HEK293 (cell line): ENCODE results near the gene ACADVL.

ENCODE experiments used
- EGR2 ChIP-seq: fragments of 450-650 bp; formaldehyde crosslinking; IDR thresholded peaks from 2 replicates; pipeline ENCODE4 v1.5.1; 2016; ENCODE audit warnings: low read depth, missing biosample characterization, missing genetic modification characterization
- GLI2 ChIP-seq: fragments of 450-650 bp; formaldehyde crosslinking; IDR thresholded peaks from 2 replicates; pipeline ENCODE4; 2017; ENCODE audit warnings: missing biosample characterization, missing genetic modification characterization, low read depth, borderline replicate concordance
- GLI4 ChIP-seq: fragments of 450-650 bp; formaldehyde crosslinking; IDR thresholded peaks from 2 replicates; pipeline ENCODE4 v1.5.1; 2016; ENCODE audit warnings: missing biosample characterization, missing genetic modification characterization
- SP3 ChIP-seq: fragments of 450-650 bp; formaldehyde crosslinking; IDR thresholded peaks from 2 replicates; pipeline ENCODE4 v1.5.1; 2016; ENCODE audit warnings: missing biosample characterization, missing genetic modification characterization
- ZBTB26 ChIP-seq: fragments of 450-650 bp; formaldehyde crosslinking; optimal IDR thresholded peaks from 2 replicates; pipeline ENCODE3; 2016; ENCODE audit warnings: missing biosample characterization, mild to moderate bottlenecking, missing genetic modification characterization
- ZBTB44 ChIP-seq: fragments of 450-650 bp; IDR thresholded peaks from 2 replicates; pipeline ENCODE4 v1.5.1; 2018; ENCODE audit warnings: missing biosample characterization, mild to moderate bottlenecking, missing genetic modification characterization
- ZBTB49 ChIP-seq: fragments of 450-650 bp; formaldehyde crosslinking; IDR thresholded peaks from 2 replicates; pipeline ENCODE4 v1.5.1; 2016; ENCODE audit warnings: missing biosample characterization, missing genetic modification characterization, low read depth
- ZFP41 ChIP-seq: fragments of 450-650 bp; formaldehyde crosslinking; IDR thresholded peaks from 2 replicates; pipeline ENCODE4 v1.5.1; 2016; ENCODE audit warnings: missing biosample characterization, missing genetic modification characterization, borderline replicate concordance
- ZNF114 ChIP-seq: fragments of 450-650 bp; formaldehyde crosslinking; IDR thresholded peaks from 2 replicates; pipeline ENCODE4 v1.5.0; 2017; ENCODE audit warnings: missing biosample characterization, missing genetic modification characterization
- ZNF132 ChIP-seq: fragments of 450-650 bp; formaldehyde crosslinking; IDR thresholded peaks from 2 replicates; pipeline ENCODE4 v1.5.1; 2017; ENCODE audit warnings: missing biosample characterization, missing genetic modification characterization, borderline replicate concordance
- ZNF146 ChIP-seq: fragments of 450-650 bp; formaldehyde crosslinking; IDR thresholded peaks from 2 replicates; pipeline ENCODE4 v1.5.1; 2016; ENCODE audit warnings: missing biosample characterization, missing genetic modification characterization
- ZNF174 ChIP-seq: fragments of 450-650 bp; formaldehyde crosslinking; IDR thresholded peaks from 2 replicates; pipeline ENCODE4 v1.5.0; 2017; ENCODE audit warnings: missing biosample characterization, mild to moderate bottlenecking, missing genetic modification characterization
- ZNF214 ChIP-seq: fragments of 450-650 bp; formaldehyde crosslinking; IDR thresholded peaks from 2 replicates; pipeline ENCODE4 v1.5.1; 2017; ENCODE audit warnings: missing biosample characterization, mild to moderate bottlenecking, missing genetic modification characterization, borderline replicate concordance
- ZNF510 ChIP-seq: fragments of 450-650 bp; formaldehyde crosslinking; IDR thresholded peaks from 2 replicates; pipeline ENCODE4 v1.5.1; 2018; ENCODE audit warnings: mild to moderate bottlenecking, missing genetic modification characterization, missing biosample characterization; ENCODE audit not compliant: insufficient replicate concordance
- ZNF521 ChIP-seq: fragments of 450-650 bp; formaldehyde crosslinking; IDR thresholded peaks from 2 replicates; pipeline ENCODE4 v1.5.1; 2017; ENCODE audit warnings: missing biosample characterization, mild to moderate bottlenecking, missing genetic modification characterization
- ZNF529 ChIP-seq: fragments of 450-650 bp; formaldehyde crosslinking; IDR thresholded peaks from 2 replicates; pipeline ENCODE4 v1.5.1; 2017; ENCODE audit warnings: missing genetic modification characterization, missing biosample characterization; ENCODE audit not compliant: insufficient replicate concordance
- ZNF530 ChIP-seq: fragments of 450-650 bp; formaldehyde crosslinking; IDR thresholded peaks from 2 replicates; pipeline ENCODE4 v1.5.1; 2016; ENCODE audit warnings: low read depth, missing biosample characterization, missing genetic modification characterization
- ZNF549 ChIP-seq: fragments of 450-650 bp; IDR thresholded peaks from 2 replicates; pipeline ENCODE4 v1.5.1; 2018; ENCODE audit warnings: missing biosample characterization, missing genetic modification characterization, mild to moderate bottlenecking, inconsistent platforms, moderate library complexity
- ZNF555 ChIP-seq: fragments of 450-650 bp; formaldehyde crosslinking; conservative IDR thresholded peaks from 2 replicates; pipeline ENCODE4 v1.5.1; 2017; ENCODE audit warnings: missing biosample characterization, mild to moderate bottlenecking, missing genetic modification characterization, inconsistent platforms
- ZNF585B ChIP-seq: fragments of 450-650 bp; formaldehyde crosslinking; IDR thresholded peaks from 2 replicates; pipeline ENCODE4 v1.5.1; 2016; ENCODE audit warnings: missing biosample characterization, missing genetic modification characterization
- ZNF747 ChIP-seq: fragments of 450-650 bp; formaldehyde crosslinking; IDR thresholded peaks from 2 replicates; pipeline ENCODE4 v1.5.1; 2016; ENCODE audit warnings: missing biosample characterization, missing genetic modification characterization
- ZSCAN23 ChIP-seq: fragments of 450-650 bp; formaldehyde crosslinking; IDR thresholded peaks from 2 replicates; pipeline ENCODE4 v1.5.1; 2016; ENCODE audit warnings: missing biosample characterization, missing genetic modification characterization
- ZSCAN30 ChIP-seq: fragments of 450-650 bp; IDR thresholded peaks from 2 replicates; pipeline ENCODE4 v1.5.1; 2018; ENCODE audit warnings: missing biosample characterization, mild to moderate bottlenecking, missing genetic modification characterization, moderate library complexity
- TF ChIP-seq, protein P1 (sequence below): fragments of 450-650 bp; formaldehyde crosslinking; IDR thresholded peaks from 2 replicates; pipeline ENCODE4 v1.5.1; 2017; ENCODE audit warnings: missing biosample characterization, missing genetic modification characterization
- TF ChIP-seq, protein P2 (sequence below): fragments of 450-650 bp; formaldehyde crosslinking; IDR thresholded peaks from 2 replicates; pipeline ENCODE4 v1.5.1; 2016; ENCODE audit warnings: missing biosample characterization, missing genetic modification characterization, borderline replicate concordance
- TF ChIP-seq, protein P3 (sequence below): fragments of 450-650 bp; formaldehyde crosslinking; IDR thresholded peaks from 2 replicates; pipeline ENCODE4 v1.5.1; 2016; ENCODE audit warnings: missing biosample characterization, missing genetic modification characterization

Gene ACADVL

DNA sequence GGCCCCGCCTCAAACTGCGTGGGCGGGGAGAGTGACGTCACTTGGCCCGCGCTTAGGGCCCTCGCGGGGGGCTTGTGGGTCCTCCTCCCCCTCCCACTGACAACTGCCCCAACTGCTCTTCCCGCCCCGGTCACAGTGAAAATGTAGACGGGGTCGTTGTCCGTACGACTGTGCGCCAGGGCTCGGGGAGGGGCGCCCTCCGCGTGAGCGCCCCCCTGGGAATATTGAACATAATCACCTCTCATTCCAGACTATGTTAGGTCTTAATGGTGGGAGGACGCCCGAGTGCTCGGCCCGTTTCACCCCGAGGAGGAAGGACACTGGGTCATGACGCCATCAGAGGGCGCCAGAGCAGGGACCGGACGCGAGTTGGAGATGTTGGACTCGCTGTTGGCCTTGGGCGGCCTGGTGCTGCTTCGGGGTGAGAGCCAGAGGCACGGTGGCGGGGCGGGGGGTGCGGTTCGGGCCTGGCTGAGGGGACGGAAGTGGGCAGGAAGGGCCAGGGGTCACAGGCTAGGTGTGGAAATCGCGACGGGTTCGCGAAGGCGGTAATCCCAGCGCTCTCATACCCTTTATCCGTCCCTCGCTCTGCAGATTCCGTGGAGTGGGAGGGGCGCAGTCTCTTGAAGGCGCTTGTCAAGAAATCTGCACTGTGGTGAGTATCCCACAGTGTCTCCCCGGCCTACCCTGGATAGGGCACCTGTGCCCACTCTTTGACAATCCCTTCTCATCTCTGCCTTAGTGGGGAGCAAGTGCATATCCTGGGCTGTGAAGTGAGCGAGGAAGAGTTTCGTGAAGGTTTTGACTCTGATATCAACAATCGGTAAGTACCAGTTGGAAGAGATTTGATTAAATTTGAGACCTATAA, 32.7 kb downstream of the ACADVL start, which contains the start of gene ELP5 (continued):
- no peak for TF ChIP-seq ZNF530 (tag by site-specific recombination)
- TF ChIP-seq, protein P1, sequence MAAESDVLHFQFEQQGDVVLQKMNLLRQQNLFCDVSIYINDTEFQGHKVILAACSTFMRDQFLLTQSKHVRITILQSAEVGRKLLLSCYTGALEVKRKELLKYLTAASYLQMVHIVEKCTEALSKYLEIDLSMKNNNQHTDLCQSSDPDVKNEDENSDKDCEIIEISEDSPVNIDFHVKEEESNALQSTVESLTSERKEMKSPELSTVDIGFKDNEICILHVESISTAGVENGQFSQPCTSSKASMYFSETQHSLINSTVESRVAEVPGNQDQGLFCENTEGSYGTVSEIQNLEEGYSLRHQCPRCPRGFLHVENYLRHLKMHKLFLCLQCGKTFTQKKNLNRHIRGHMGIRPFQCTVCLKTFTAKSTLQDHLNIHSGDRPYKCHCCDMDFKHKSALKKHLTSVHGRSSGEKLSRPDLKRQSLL (tag by site-specific recombination), result no peak
- peak; percentile 77 for TF ChIP-seq ZSCAN23 (tag by site-specific recombination)
- TF ChIP-seq ZNF132 (tag by site-specific recombination), result no peak
- no peak for TF ChIP-seq ZNF521 (tag by site-specific recombination)
- TF ChIP-seq SP3 (tag by site-specific recombination), result peak; percentile 96
- TF ChIP-seq, protein P2, sequence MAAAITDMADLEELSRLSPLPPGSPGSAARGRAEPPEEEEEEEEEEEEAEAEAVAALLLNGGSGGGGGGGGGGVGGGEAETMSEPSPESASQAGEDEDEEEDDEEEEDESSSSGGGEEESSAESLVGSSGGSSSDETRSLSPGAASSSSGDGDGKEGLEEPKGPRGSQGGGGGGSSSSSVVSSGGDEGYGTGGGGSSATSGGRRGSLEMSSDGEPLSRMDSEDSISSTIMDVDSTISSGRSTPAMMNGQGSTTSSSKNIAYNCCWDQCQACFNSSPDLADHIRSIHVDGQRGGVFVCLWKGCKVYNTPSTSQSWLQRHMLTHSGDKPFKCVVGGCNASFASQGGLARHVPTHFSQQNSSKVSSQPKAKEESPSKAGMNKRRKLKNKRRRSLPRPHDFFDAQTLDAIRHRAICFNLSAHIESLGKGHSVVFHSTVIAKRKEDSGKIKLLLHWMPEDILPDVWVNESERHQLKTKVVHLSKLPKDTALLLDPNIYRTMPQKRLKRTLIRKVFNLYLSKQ (tag by site-specific recombination), result no peak
- TF ChIP-seq ZBTB26 (tag by site-specific recombination), result peak; percentile 57
- peak; percentile 81; the same call in 1 of the 2 replicates for TF ChIP-seq GLI4 (tag by site-specific recombination)
- TF ChIP-seq ZNF549 (tag by site-specific recombination), result no peak
- no peak for TF ChIP-seq ZNF555
- no peak for TF ChIP-seq ZBTB49 (tag by site-specific recombination)
- TF ChIP-seq ZNF747 (tag by site-specific recombination), result no peak
- TF ChIP-seq ZBTB44 (tag by site-specific recombination), result 0 out of 2 replicates have a peak, but pooled peaks have one; percentile 16
- TF ChIP-seq ZFP41 (tag by site-specific recombination), result no peak
- no peak for TF ChIP-seq GLI2 (tag by site-specific recombination)
- TF ChIP-seq ZNF585B, result no peak
- TF ChIP-seq ZNF146 (tag by site-specific recombination), result peak; percentile 49; the same call in 1 of the 2 replicates
- TF ChIP-seq ZNF214 (tag by site-specific recombination), result no peak
- TF ChIP-seq EGR2, result peak; percentile 82
- TF ChIP-seq, protein P3, sequence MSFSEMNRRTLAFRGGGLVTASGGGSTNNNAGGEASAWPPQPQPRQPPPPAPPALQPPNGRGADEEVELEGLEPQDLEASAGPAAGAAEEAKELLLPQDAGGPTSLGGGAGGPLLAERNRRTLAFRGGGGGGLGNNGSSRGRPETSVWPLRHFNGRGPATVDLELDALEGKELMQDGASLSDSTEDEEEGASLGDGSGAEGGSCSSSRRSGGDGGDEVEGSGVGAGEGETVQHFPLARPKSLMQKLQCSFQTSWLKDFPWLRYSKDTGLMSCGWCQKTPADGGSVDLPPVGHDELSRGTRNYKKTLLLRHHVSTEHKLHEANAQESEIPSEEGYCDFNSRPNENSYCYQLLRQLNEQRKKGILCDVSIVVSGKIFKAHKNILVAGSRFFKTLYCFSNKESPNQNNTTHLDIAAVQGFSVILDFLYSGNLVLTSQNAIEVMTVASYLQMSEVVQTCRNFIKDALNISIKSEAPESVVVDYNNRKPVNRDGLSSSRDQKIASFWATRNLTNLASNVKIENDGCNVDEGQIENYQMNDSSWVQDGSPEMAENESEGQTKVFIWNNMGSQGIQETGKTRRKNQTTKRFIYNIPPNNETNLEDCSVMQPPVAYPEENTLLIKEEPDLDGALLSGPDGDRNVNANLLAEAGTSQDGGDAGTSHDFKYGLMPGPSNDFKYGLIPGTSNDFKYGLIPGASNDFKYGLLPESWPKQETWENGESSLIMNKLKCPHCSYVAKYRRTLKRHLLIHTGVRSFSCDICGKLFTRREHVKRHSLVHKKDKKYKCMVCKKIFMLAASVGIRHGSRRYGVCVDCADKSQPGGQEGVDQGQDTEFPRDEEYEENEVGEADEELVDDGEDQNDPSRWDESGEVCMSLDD (tag by site-specific recombination), result peak; percentile 97
- TF ChIP-seq ZNF510 (tag by site-specific recombination), result no peak
- TF ChIP-seq ZNF174 (tag by site-specific recombination), result no peak
- no peak for TF ChIP-seq ZNF114
- no peak for TF ChIP-seq ZNF529 (tag by site-specific recombination)
- peak; percentile 74 for TF ChIP-seq ZSCAN30 (tag by site-specific recombination)
